Endothelial cell (in vitro differentiated cells): Measurements from ENCODE around the gene FANCD2. TPM values are rescaled to one million over a fixed set of nuclear protein-coding genes. Genes with fewer than 3 reads are reported as not detected.

Source experiments
- DNase-seq: peaks from one replicate; pipeline ENCODE4 v3.0.0; 2021; ENCODE audit warnings: low spot score
- H3K27ac Mint-ChIP-seq: one replicate; pipeline ENCODE4 v1.8.0; 2021; ENCODE audit warnings: mixed read lengths, inconsistent platforms; ENCODE audit not compliant: unreplicated experiment
- H3K27me3 Mint-ChIP-seq: one replicate; pipeline ENCODE4 v1.8.0; 2021; ENCODE audit warnings: mild to moderate bottlenecking, moderate library complexity, mixed read lengths, inconsistent platforms; ENCODE audit not compliant: unreplicated experiment
- H3K36me3 Mint-ChIP-seq: one replicate; pipeline ENCODE4 v1.8.0; 2021; ENCODE audit warnings: mild to moderate bottlenecking, low read depth, mixed read lengths, inconsistent platforms; ENCODE audit not compliant: unreplicated experiment
- H3K4me1 Mint-ChIP-seq: one replicate; pipeline ENCODE4 v1.8.0; 2021; ENCODE audit warnings: mild to moderate bottlenecking, mixed read lengths, inconsistent platforms; ENCODE audit not compliant: unreplicated experiment
- H3K4me3 Mint-ChIP-seq: one replicate; pipeline ENCODE4 v1.8.0; 2021; ENCODE audit warnings: mild to moderate bottlenecking, mixed read lengths, inconsistent platforms; ENCODE audit not compliant: unreplicated experiment
- H3K9me3 Mint-ChIP-seq: one replicate; pipeline ENCODE4 v1.8.0; 2021; ENCODE audit warnings: mixed read lengths, inconsistent platforms; ENCODE audit not compliant: unreplicated experiment
- total RNA-seq: library from RNA; stranded (reverse); fragmentation: NEBNext Ultra II Directional; extraction: Animal tissue kit (Norgen Biotek cat#: 25700); gene quantifications from one replicate; pipeline ENCODE4 v1.2.1, GENCODE V29; 2021; ENCODE audit not compliant: unreplicated experiment
- TF ChIP-seq, protein P1 (sequence below): fragments of 200-600 bp; sonication (generic); IDR thresholded peaks from one replicate; pipeline ENCODE4 v1.5.0; 2021; ENCODE audit warnings: antibody characterized with exemption; ENCODE audit not compliant: unreplicated experiment

FANCD2 gene
- total RNA-seq, 1 donor from 2014 or later: 14.5 TPM

DNA sequence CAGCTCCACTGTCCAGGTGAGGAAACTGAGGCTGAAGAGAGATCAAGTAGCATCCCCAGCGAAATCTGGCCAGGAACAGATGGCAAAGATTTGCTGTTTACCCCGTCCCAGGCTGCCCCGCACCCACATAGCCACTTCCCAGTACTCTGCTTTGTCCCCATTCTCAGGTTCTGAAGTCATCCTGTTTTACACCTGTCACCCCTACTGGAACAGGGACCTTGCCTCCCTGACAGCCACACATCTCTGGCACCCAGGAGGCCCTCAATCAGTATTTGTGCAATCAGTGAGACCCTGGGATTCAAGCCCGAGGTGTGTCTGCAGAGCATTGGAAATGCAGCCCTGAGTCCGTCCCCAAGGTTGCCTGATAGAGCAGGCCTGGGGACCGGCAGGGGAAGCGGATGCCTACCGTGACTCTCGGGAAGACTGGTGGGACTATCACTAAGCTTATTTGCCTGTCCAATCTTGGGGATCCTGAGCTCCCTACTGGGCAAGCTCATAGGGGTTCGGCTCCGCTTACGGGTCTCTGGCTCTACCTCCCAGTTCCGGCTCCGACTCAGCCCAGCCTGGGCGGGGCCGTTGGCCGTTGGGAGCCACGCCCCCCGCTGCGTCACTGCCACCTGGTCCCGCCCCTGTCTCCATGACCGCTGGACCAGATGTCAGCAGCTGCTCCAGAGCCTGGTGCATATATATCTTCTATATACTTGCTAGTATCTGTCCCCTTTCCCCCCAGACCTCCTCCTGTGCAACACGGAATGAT is 17.5 kb upstream of the FANCD2 start:
- Mint-ChIP-seq H3K27me3 (peaks cover 9% of the 10 kb centered on the region), H3K4me3 (peak overlapping the region; percentile 47), H3K36me3 (no peaks in the 10 kb centered on the region), H3K4me1 (peaks cover 9% of the 10 kb centered on the region), H3K9me3 (no peaks in the 10 kb centered on the region), H3K27ac (no peak overlapping the region)
- TF ChIP-seq, protein P1, sequence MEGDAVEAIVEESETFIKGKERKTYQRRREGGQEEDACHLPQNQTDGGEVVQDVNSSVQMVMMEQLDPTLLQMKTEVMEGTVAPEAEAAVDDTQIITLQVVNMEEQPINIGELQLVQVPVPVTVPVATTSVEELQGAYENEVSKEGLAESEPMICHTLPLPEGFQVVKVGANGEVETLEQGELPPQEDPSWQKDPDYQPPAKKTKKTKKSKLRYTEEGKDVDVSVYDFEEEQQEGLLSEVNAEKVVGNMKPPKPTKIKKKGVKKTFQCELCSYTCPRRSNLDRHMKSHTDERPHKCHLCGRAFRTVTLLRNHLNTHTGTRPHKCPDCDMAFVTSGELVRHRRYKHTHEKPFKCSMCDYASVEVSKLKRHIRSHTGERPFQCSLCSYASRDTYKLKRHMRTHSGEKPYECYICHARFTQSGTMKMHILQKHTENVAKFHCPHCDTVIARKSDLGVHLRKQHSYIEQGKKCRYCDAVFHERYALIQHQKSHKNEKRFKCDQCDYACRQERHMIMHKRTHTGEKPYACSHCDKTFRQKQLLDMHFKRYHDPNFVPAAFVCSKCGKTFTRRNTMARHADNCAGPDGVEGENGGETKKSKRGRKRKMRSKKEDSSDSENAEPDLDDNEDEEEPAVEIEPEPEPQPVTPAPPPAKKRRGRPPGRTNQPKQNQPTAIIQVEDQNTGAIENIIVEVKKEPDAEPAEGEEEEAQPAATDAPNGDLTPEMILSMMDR: no peak
- peak; percentile 82 for DNase-seq

DNA sequence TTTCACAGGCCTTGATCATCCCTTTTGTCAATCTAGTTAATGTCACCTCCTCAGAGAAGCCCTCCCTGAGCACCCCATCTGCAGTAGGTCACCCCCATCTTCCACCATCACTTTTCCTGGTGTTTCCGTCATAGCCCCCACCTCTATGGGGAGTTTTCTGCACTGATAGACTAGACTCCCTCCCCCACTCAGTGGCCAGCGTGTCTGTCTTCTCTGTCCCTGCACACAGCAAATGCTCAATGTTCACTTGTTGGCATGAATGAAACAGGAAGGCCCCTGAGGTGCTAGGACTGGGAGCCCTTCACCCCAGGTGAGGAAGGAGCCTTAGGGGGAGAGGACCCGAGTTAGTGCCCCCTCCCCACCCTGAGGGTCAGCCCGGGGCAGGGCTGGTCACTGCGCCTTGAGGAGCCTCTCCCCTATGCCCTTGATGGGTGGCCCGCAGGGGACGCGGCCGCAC is 15.8 kb upstream of the FANCD2 start:
- no peaks in the 10 kb centered on the region for H3K9me3 Mint-ChIP-seq
- TF ChIP-seq, protein P1: no peak
- H3K4me3 Mint-ChIP-seq: peak overlapping the region; percentile 83
- H3K36me3 Mint-ChIP-seq: no peaks in the 10 kb centered on the region
- H3K27me3 Mint-ChIP-seq: peaks cover 9% of the 10 kb centered on the region
- H3K27ac Mint-ChIP-seq: no peak overlapping the region
- peaks cover 12% of the 10 kb centered on the region for H3K4me1 Mint-ChIP-seq
- DNase-seq: no peak

DNA sequence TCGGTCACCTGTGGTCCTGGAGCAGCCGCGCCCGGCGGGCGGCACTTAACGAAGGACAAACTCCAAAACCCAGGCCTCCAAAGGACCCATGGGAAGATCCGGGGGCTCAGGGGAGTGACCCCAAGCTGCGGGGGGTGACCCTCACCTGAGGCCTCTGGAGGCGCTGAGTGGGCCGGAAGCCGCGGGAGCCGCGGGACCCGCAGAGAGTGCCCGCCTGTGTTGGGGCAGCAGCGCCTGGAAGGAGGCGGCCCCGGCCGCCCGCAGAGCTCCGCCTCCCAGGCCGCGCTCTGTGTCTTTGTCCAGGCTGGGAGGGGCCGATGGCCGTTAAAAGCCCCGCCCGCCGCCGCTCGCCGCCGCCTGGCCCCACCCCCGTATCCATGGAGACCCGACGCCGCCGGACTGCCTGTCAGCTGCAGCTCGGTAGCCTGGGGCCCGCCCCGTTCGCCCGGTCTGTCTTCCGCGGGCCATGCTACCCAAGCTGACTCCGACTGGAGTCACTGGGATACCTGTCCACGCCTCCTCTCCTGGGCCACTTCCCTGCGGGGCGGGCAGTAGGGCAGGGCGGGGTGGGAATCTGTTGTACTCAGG is 15.3 kb upstream of the FANCD2 start:
- Mint-ChIP-seq H3K9me3 (no peaks in the 10 kb centered on the region), H3K27me3 (peaks cover 8% of the 10 kb centered on the region), H3K4me3 (peak overlapping the region; percentile 83), H3K27ac (no peak overlapping the region), H3K36me3 (no peaks in the 10 kb centered on the region), H3K4me1 (peaks cover 12% of the 10 kb centered on the region)
- DNase-seq: peak; percentile 98
- TF ChIP-seq, protein P1: no peak

DNA sequence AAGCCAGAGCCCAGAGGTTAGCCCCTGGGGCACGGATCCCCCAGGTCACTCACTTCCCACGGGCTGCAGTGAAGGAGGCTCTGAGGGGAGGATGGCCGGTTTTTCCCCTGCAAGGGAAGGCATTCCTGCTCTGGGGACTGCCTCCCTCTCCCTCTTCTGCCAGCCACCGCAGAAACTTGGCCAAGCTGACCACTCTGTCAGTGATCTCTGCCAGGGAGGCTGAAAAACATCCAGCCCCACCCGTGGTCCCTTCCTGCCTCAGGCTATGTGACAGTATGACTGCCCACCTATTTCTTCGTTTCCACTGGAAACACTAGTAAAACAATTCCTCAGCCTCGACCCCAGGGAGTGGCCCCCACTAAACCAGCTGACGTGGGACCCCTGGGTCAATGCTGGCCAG is 14.6 kb upstream of the FANCD2 start:
- TF ChIP-seq, protein P1: no peak
- H3K4me3 Mint-ChIP-seq: peak overlapping the region; percentile 65
- no peak overlapping the region for H3K27ac Mint-ChIP-seq
- DNase-seq: no peak
- no peaks in the 10 kb centered on the region for H3K36me3 Mint-ChIP-seq
- peaks cover 12% of the 10 kb centered on the region for H3K4me1 Mint-ChIP-seq
- peaks cover 8% of the 10 kb centered on the region for H3K27me3 Mint-ChIP-seq
- no peaks in the 10 kb centered on the region for H3K9me3 Mint-ChIP-seq

DNA sequence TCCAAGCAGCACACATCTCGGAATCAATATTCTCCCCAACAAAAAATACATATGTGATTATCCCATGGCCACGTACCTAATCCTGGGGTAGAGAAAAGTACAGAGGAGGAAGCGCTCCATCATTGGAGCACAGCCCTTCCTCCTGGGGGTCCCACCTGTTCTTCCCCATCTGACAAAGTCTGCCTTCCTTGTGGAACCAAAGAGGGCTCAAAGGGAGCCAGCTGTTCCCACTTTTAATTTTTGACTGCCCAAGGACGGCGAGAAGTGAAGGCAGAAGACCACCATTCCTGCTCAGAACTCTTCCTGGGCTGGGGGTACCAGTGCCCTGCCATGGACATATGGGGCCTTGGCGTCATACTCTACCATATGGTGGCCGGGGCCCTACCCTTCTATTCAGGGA is 14.1 kb upstream of the FANCD2 start:
- Mint-ChIP-seq H3K4me1 (peaks cover 12% of the 10 kb centered on the region), H3K9me3 (no peaks in the 10 kb centered on the region), H3K27me3 (peaks cover 8% of the 10 kb centered on the region), H3K4me3 (peak overlapping the region; percentile 65), H3K36me3 (no peaks in the 10 kb centered on the region), H3K27ac (no peak overlapping the region)
- DNase-seq: no peak
- TF ChIP-seq, protein P1: no peak
